Measurements from ENCODE around the gene FLCN.
A peak's percentile ranks its signal among the peaks of the same experiment; 100 is the strongest.

Gene FLCN

DNA sequence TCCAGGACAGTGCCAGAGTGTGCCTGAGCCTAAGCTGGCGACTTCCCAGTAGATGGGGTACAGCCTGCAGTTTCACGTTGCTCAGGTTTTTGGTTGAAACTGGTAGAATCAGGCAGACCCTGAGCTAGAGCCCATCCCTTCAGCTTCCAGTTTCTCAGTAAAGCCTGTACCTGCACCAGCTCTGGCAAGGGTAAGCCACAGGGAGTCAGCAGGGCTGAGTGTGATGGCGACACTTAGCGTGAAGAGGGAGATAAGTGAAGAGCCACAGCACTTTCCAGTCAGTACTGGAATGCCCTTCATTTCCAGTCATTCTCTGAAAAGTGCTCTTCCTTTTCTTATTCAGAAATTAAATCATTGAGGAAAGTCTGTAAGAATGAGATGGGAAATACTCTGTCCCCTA, 53.2 kb downstream of the FLCN start:
- DNase-seq = peak; percentile 35

GRCh38 chr17:17182598-17183136, 54.3 kb downstream of the FLCN start:
- DNase-seq = no peak

DNA sequence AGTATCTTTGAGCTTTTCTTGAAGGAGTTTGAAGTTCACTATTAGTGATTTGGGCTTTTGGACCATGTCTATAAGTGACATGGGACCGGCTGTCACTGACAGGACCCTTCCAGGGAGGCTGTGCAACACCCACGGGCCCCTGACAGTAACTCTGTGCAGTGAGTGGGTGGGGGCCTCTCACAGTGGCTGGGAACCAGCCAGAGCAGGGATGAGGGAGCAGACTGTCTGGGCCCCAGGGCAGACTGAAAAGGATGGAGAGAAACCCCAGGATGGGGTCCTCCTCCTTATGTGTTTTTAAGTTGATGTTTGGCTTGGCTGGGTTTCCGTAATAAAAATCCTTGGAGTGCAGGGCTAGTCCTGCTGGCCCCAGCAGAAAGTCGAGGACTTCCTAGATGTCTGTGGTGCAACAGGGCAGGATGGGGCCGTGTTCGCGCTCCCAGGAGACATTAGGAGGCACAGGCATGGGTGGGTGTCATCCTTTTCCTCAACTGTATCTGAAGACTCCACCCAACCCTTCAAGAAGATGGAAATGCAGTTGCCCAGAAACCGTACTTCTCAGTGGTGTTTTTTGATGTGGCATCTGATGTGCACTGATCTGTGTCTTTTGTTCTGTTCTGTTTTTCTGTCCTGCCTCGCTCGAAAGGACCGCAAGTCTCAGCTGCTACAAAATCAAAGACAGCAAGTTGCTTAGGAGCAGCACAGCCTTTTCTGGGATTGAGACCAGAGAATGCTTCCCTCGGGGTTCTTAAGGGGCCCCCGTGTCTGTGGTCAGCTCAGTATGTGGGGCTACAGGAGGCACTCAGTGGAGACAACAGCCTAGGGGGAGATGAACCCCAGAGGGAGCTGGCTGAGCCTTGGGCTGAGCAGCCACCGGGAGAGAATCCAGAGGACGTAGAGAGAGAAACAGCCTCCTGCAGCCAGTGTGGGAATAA, 55.0 kb downstream of the FLCN start:
- peak; percentile 47 for DNase-seq

GRCh38 chr17:17180741-17181525, 56.0 kb downstream of the FLCN start:
- DNase-seq = no peak

DNA sequence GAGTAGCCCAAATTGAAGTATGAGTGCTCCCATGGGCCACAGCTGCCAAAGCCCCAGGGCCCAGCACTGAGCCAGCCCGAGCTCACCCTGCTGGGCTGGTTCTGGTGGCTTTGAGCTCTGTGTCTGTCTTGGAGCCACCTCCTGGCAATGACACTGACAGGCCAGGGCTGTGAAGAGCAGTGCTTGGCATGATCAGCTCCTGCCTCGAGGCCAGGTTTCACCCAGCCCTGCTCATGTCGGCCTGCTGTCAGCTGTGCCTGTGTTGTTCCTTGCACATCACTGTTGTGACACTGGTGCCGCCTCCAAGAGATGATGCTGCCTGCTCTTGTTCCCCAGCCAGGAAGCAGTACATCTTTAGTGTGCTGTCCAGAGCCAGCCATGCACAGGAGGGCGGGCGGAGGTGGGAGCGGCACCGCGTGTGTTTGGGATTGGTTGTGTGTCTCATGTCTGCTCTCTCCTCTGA, 56.8 kb downstream of the FLCN start:
- peak; percentile 30 for DNase-seq

DNA sequence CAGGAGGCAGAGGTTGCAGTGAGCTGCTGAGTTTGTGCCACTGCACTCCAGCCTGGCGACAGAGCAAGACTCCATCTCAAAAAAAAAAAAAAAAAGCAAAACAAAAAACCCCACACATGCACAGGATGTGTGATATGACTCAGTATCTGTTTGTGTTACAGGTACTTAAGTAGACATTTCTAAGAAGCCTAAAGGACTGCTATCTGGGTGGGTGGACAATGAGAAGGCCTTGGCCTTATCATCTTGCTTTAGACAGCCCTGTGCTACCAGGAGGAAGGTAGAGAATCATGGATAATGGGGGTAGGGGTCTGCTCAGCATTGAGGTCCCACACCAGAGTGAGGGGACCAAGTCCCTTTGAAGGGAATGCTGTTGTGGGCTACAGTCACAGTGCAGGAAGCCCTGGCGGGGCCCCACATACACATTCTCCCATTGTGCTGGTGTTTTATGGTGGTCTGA, 57.6 kb downstream of the FLCN start:
- peak; percentile 73 for DNase-seq

- no peak for DNase-seq
Measured at GRCh38 chr17:17177176-17177575, 59.8 kb downstream of the FLCN start.

DNA sequence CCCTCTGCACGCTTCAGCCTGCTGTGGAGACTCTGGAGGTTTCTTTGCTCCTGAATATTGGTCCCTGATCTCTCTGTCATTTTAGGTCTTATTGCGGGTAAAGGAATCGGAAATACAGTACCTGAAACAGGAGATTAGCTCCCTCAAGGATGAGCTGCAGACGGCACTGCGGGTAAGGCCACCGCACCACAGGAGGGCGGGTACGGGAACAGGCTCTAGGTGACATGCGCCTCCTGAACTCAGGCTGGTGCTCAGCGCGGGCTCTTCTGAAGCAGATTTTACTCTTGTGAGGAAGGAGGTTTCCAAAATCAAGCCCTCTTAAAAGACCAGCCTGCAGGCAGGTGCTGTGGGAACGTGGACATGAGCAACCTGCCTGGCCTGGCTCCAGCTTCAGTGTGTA, 60.6 kb downstream of the FLCN start:
- no peak for DNase-seq

- DNase-seq = peak; percentile 26
Measured at GRCh38 chr17:17175917-17176316, 61.1 kb downstream of the FLCN start.

GRCh38 chr17:17175340-17175739, 61.6 kb downstream of the FLCN start:
- DNase-seq = no peak

GRCh38 chr17:17173921-17174320, 63.0 kb downstream of the FLCN start:
- DNase-seq = no peak

- no peak for DNase-seq
Measured at GRCh38 chr17:17172990-17173389, 64.0 kb downstream of the FLCN start.

DNA sequence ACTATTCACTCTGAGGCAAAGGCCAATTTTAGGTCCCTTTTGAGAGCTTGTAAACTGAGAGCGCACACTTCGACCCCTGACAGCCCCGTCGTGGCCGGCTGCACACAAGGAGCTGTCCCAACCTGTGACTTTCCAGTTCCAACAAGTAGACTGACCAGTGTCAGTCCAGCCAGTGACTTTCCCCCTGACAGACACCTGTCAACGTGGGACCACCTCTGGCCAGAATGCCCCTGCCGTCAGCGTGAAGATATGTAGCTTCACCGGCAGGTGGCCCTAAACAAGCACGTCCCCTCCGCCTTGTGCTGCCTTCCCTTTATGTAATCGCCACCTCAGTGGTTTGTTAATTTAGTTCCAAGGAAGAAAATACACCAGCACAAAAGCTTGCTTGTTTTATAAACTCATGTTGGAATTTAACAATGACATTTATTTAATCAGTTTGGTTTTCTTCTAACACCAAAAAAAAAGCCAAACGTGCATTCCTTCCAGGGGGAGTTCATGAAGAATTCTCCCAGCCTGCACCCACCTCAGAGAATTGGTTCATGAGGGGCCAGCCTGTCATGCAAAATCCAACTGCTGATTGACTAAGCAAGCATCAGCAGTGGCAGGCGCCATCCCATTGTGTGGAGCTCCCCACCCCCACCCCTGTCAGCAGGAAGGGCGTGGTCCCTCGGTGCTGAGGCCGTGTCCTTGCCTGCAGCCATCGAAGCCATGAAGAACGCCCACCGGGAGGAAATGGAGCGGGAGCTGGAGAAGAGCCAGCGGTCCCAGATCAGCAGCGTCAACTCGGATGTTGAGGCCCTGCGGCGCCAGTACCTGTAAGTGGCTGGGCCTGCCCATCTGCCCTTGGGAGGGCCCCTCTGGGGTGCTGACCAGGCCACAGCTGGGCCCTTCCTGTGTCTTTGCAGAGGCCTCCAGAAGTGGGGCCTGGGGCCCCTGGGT, 64.7 kb downstream of the FLCN start:
- DNase-seq = no peak

DNA sequence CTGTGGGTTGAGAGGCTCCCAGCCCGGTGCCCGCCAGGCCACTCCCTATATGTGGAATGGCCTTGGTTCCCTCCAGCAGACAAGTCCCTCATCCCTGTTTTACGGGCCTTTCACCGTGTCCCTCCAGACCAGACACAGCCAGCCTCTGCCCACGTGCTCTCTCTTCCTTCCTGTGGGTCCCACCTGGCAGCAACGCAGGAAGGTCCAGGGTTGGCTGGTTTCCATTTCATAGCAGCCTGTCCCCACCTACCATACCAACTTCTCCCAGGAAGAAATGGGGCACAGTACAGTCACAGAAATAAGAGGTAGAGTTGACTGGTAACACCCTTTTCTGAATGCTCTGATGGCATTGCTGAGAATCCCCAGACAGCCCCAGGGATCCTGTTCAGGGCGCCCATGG, 65.8 kb downstream of the FLCN start:
- DNase-seq = no peak

DNA sequence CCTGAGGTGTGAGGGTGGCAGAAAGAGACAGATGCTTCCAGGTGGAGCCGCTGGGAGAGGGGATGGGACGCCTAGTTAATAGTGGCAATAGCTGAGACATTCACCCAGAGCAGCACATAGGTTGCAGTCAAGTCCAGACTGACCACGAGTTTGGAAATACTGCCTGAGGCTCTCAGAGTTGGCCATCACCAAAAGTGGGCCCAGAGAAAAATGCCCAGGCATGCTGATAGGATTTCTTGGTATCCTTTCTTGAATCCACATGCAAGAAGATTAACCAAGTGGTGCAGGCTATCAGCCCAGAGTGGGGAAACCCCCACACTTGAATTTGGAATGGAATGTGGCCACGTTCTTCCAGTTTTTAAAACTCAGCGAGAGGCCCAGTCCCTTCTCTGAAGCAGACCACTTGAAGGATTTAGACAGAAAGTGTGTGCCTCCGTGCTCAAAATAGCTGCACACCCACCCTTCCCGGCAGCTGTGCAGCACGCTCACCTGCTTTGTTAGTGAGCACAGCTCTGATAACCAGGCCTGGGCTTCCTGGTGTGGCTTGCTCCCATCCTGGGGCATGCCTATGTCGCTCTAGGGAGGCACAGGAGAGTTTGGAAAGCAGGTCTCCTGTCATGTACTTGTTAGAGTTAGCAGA, 66.5 kb downstream of the FLCN start:
- no peak for DNase-seq

DNA sequence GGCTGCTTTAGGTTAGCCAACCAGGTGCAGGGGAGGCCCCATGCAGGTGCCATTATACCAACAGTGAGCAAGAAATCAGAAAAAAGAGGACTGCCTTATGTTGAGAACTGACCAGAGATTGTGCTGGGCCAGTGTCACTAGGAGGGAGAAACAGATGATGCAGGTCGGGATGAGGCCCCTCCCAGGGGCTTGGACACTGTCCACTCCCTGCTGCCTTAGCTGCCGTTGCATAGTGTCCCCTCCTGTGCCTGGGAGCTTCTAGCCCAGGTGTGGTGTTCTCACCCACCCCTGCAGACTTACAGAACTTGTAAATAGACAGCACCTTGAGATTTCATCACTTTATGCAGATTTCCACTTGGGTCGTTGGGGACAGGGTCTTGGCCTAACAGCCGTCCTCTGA, 67.6 kb downstream of the FLCN start:
- no peak for DNase-seq

DNA sequence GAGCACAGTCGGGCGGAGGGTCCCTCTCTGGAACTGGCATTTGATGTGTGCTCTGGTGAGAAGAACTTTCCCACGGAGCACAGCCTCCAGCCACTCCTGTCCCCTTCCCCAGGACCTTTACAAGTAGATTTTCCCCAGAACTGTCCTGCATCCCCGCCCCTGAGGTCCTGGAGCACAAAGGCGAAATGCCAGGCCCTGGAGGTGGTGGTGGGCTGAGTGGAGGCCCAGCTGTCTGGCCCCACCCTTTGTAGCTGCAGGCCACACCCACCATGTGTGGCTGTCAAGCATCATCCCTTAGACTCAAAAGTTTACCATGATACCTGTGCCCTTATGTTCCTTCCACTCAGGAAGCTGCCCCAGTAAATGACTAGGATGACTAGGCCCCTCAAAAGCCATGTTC, 68.6 kb downstream of the FLCN start:
- no peak for DNase-seq

DNA sequence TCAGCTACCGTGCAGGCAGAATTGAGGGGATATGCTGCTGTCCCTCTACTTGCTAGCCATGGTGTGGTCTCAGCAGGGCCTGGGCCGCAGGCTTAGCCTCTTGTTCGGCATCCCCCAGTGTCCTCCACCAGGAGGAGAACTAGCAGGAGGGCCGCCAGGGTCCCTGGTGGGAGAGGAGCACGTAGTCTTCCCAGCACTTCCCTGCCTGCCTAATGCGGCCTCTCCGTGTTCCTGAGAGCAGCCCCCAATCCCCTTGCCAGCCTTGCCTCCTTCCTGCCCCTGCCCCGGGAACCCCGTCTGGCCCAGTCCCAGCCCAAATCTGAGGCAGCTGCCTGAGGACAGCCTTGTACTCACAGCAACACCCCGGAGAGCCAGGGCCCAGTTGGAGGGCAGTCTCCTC, 69.0 kb downstream of the FLCN start:
- DNase-seq = no peak

- no peak for DNase-seq
Measured at GRCh38 chr17:17167356-17167755, 69.6 kb downstream of the FLCN start.

- DNase-seq = no peak
Measured at GRCh38 chr17:17166446-17166845, 70.5 kb downstream of the FLCN start.

DNA sequence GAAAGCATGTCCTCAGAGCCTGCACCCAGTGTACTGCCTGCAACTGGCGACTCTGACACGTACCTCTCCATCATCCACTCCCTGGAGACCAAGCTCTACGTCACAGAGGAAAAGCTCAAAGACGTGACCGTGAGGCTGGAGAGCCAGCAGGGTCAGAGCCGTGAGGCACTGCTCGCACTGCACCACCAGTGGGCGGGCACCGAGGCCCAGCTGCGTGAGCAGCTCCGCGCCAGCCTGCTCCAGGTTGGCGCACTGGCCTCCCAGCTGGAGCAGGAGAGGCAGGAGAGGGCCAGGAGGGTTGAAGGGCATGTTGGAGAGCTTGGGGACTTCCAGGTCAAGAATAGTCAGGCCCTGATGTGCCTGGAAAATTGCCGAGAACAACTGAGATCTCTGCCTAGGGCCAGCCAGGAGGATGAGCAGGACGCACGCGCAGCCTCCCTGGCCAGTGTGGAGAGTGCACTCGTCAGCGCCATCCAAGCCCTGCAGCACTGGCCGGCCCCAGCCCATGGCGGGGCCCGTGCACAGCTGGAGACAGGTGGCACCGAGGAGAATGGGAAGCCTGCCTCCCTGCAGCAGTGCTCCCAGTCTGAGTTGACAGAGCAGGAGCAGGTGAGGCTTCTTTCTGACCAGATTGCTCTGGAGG, 71.2 kb downstream of the FLCN start:
- DNase-seq = no peak
